DND-41 (cell line): ENCODE results near the gene ZSCAN5A.

Experiments used
- EZH2 ChIP-seq: IDR thresholded peaks from 3 replicates; pipeline ENCODE4 v1.6.1; 2012; ENCODE audit warnings: borderline replicate concordance, low read depth, mild to moderate bottlenecking, moderate library complexity, low read length, inconsistent platforms; ENCODE audit not compliant: severe bottlenecking
- TF ChIP-seq, protein P1 (sequence below): IDR thresholded peaks from 2 replicates; pipeline ENCODE4 v1.5.1; 2012; ENCODE audit warnings: borderline replicate concordance, low read length, moderate library complexity, mild to moderate bottlenecking; ENCODE audit not compliant: poor library complexity, severe bottlenecking; ENCODE audit errors: extremely low read depth

- TF ChIP-seq, protein P1, sequence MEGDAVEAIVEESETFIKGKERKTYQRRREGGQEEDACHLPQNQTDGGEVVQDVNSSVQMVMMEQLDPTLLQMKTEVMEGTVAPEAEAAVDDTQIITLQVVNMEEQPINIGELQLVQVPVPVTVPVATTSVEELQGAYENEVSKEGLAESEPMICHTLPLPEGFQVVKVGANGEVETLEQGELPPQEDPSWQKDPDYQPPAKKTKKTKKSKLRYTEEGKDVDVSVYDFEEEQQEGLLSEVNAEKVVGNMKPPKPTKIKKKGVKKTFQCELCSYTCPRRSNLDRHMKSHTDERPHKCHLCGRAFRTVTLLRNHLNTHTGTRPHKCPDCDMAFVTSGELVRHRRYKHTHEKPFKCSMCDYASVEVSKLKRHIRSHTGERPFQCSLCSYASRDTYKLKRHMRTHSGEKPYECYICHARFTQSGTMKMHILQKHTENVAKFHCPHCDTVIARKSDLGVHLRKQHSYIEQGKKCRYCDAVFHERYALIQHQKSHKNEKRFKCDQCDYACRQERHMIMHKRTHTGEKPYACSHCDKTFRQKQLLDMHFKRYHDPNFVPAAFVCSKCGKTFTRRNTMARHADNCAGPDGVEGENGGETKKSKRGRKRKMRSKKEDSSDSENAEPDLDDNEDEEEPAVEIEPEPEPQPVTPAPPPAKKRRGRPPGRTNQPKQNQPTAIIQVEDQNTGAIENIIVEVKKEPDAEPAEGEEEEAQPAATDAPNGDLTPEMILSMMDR, result no peak
- TF ChIP-seq EZH2, result no peak
Observed at GRCh38 chr19:56174550-56174949, 140.1 kb downstream of the ZSCAN5A start.
